NB4 (cell line): ENCODE measurements around the gene GNA12.
"Not testable (repeated sequence)": the region's sequence is repeated elsewhere in the genome, so short reads cannot be mapped to it uniquely, and the experiment has no call there.

Experiments
- DNase-seq: peaks from one replicate; pipeline ENCODE4 v3.0.0; 2010; ENCODE audit warnings: low read depth
- H3K4me3 ChIP-seq: one replicate; pipeline ENCODE4 v1.5.1; 2011; ENCODE audit warnings: mild to moderate bottlenecking, low read depth, low read length, moderate library complexity
- CTCF ChIP-seq: IDR thresholded peaks from one replicate; pipeline ENCODE4 v1.5.1; 2012; ENCODE audit warnings: low read depth, low read length
- MAX ChIP-seq: IDR thresholded peaks from 2 replicates; pipeline ENCODE4 v1.6.1; 2011; ENCODE audit warnings: low read depth, low read length
- MYC ChIP-seq: IDR thresholded peaks from 2 replicates; pipeline ENCODE4 v1.6.1; 2011; ENCODE audit warnings: low read depth, low read length
- POLR2A ChIP-seq: IDR thresholded peaks from 2 replicates; pipeline ENCODE4 v1.6.1; 2011; ENCODE audit warnings: mild to moderate bottlenecking; ENCODE audit not compliant: insufficient read length; ENCODE audit errors: extremely low read depth

GNA12 gene

GRCh38 chr7:2751086-2751485 is 93.0 kb downstream of the GNA12 start:
- TF ChIP-seq MAX (no peak), POLR2A (no peak), CTCF (no peak), MYC (no peak)

GRCh38 chr7:2750004-2750407 is 94.1 kb downstream of the GNA12 start:
- no peak for TF ChIP-seq POLR2A
- TF ChIP-seq MAX = no peak
- no peak for TF ChIP-seq MYC
- TF ChIP-seq CTCF = no peak
- H3K4me3 ChIP-seq = no peak overlapping the region
- DNase-seq = no peak

More at GRCh38 chr7:2751086-2751485, 93.0 kb downstream of the GNA12 start:
- DNase-seq = no peak
- no peak overlapping the region for H3K4me3 ChIP-seq

DNA sequence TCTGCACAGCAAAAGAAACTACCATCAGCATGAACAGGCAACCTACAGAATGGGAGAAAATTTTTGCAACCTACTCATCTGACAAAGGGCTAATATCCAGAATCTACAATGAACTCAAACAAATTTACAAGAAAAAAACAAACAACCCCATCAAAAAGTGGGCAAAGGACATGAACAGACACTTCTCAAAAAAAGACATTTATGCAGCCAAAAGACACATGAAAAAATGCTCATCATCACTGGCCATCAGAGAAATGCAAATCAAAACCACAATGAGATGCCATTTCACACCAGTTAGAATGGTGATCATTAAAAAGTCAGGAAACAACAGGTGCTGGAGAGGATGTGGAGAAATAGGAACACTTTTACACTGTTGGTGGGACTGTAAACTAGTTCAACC is 95.4 kb downstream of the GNA12 start:
- not testable (repeated sequence) for H3K4me3 ChIP-seq, DNase-seq

GRCh38 chr7:2743523-2744185 is 100.5 kb downstream of the GNA12 start:
- DNase-seq, H3K4me3 ChIP-seq: not testable (repeated sequence)

- no peak for DNase-seq
- TF ChIP-seq MYC = no peak
- TF ChIP-seq POLR2A = no peak
- TF ChIP-seq MAX = no peak
- no peak for TF ChIP-seq CTCF
- H3K4me3 ChIP-seq = no peak overlapping the region
Measured at GRCh38 chr7:2738766-2739549, 105.2 kb downstream of the GNA12 start.

DNA sequence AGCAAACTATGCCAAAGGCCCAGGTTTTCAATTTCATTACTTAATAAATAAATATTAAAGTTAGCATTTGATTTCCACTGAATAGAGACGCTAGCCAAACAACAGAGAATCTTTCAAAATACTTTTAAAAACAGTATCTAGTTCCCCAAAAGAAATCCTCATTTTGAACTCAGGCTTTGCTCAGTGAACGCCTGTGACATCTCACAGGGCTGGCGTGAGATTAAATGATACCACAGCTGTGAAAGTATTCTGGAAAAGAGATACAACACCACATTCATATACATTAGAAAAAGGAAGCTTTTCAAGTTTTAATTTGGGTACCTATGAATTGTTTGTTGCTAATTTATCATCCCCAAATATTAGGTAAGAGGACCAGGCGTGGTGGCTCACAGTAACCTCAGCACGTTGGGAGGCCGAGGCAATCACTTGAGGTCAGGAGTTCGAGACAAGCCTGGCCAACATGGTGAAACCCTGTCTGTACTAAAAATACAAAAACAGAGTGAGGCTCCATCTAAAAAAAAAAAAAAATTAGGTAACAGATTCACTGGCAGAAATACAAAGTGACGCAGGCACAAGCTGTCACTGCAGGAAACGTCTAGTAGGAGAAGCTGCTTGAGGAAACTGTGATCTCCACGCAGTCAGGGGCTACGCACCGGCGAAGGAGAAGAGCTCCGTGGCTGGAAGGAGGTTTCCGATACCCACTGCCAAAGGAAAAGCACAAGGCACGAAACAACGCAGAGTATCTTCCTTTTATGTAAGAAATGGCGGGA is 106.2 kb downstream of the GNA12 start:
- TF ChIP-seq CTCF = no peak
- no peak for TF ChIP-seq MYC
- TF ChIP-seq MAX = no peak
- TF ChIP-seq POLR2A = no peak
- no peak overlapping the region for H3K4me3 ChIP-seq
- DNase-seq = peak; percentile 27

GRCh38 chr7:2737005-2737743 is 106.9 kb downstream of the GNA12 start:
- H3K4me3 ChIP-seq, DNase-seq: not testable (repeated sequence)
